Epithelial cell of proximal tubule (primary cell): ENCODE data around the gene DDX51. TPM values are rescaled to one million over a fixed set of nuclear protein-coding genes. Genes with fewer than 3 reads are reported as not detected.

Source experiments
- DNase-seq: peaks from one replicate; pipeline ENCODE4 v3.0.0-alpha.2; 2011; ENCODE audit warnings: low read depth
- H3K4me3 ChIP-seq: 2 replicates; pipeline ENCODE4 v1.5.1; 2011; ENCODE audit warnings: low read depth, mild to moderate bottlenecking, low read length
- total RNA-seq: library from RNA; depleted of rRNA; stranded (reverse); fragments of >200 nt; gene quantifications from 2 replicates; pipeline ENCODE4 v1.2.3, GENCODE V29; 2015
- TF ChIP-seq, protein P1 (sequence below): conservative IDR thresholded peaks from 2 replicates; pipeline ENCODE4 v1.5.1; 2012; ENCODE audit warnings: low read depth, mild to moderate bottlenecking, low read length

The DDX51 gene
- total RNA-seq, 1 donor from 2014 or later: 18.6 TPM

DNA sequence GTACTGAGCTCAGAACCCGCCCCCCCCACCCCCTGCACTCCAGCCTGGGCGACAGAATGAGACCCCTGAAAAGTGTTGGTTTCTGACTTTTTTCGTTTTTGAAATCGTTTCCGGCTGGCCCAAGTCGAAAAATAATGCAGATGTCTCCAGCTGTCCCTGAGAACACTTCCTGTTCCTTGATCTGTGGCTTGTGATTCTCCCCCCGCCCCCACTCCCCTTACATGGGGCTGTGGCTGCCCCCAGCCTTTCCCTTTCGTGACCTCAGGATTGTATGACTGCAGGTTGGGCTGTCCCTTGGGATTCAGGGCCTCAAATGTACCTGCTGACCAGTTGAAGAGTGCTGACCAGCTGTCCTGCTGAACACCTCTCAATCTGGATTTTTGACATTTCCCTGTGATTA, 34.2 kb upstream of the DDX51 start:
- no peak overlapping the region for H3K4me3 ChIP-seq
- TF ChIP-seq, protein P1, sequence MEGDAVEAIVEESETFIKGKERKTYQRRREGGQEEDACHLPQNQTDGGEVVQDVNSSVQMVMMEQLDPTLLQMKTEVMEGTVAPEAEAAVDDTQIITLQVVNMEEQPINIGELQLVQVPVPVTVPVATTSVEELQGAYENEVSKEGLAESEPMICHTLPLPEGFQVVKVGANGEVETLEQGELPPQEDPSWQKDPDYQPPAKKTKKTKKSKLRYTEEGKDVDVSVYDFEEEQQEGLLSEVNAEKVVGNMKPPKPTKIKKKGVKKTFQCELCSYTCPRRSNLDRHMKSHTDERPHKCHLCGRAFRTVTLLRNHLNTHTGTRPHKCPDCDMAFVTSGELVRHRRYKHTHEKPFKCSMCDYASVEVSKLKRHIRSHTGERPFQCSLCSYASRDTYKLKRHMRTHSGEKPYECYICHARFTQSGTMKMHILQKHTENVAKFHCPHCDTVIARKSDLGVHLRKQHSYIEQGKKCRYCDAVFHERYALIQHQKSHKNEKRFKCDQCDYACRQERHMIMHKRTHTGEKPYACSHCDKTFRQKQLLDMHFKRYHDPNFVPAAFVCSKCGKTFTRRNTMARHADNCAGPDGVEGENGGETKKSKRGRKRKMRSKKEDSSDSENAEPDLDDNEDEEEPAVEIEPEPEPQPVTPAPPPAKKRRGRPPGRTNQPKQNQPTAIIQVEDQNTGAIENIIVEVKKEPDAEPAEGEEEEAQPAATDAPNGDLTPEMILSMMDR: no peak
- no peak for DNase-seq

DNA sequence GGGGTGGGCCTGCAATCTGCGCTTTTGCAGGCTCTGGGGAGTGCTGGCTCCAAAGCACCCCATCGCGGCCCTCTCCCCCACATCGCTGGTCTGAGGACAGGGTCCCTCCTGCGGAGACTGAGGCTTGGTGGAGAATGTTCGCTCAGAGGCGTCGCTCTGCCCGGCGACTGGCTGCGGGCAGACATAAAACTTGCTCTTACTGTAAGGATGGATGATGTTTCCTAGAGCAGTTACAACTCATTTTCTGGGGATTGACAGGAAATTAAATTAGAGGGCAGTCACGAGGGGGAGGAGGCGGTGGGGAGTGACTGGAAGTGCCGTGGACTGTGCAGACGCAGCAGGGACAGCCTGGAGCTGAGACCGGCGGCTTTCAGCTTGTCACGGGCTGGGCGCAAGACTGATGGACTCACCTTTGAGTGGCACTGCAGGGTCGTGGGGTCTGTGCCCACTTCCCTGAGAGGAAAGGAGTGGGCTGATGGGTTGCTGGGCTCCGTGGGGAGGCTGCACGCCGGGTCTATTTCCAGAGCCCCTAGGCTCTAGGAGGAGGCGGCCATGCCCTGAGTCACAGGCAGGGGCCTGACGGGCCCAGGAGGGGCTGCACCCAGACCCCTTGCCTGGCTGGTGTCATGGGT, 32.9 kb upstream of the DDX51 start:
- H3K4me3 ChIP-seq: no peak overlapping the region
- TF ChIP-seq, protein P1: no peak
- no peak for DNase-seq

DNA sequence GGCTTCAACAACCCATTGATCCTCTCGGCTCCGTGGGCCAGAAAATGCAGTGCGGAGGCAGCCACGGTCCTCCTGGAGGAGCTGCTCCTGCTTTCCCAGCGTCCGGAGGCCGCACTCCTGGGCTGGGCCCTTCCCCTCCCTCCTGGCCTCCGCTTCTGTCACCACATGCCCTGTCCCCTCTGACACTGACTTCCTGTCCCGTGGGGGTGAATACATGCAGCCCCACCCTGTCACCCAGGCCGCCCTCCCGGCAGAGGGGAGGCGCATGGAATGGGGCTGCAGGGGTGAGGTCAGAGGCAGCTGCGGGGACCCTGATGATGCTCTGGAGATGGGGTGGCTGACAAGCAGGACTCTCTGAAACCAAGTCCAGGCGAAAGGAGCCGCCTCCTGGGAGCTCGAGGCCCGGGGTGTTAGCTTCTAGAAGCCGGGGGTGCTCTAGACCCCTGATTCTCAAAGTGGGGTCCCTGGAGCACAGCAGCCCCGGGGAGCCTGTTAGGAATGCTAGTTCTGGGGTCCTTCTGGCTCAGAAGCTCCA, 32.3 kb upstream of the DDX51 start:
- no peak for DNase-seq
- TF ChIP-seq, protein P1: no peak
- H3K4me3 ChIP-seq: no peak overlapping the region

DNA sequence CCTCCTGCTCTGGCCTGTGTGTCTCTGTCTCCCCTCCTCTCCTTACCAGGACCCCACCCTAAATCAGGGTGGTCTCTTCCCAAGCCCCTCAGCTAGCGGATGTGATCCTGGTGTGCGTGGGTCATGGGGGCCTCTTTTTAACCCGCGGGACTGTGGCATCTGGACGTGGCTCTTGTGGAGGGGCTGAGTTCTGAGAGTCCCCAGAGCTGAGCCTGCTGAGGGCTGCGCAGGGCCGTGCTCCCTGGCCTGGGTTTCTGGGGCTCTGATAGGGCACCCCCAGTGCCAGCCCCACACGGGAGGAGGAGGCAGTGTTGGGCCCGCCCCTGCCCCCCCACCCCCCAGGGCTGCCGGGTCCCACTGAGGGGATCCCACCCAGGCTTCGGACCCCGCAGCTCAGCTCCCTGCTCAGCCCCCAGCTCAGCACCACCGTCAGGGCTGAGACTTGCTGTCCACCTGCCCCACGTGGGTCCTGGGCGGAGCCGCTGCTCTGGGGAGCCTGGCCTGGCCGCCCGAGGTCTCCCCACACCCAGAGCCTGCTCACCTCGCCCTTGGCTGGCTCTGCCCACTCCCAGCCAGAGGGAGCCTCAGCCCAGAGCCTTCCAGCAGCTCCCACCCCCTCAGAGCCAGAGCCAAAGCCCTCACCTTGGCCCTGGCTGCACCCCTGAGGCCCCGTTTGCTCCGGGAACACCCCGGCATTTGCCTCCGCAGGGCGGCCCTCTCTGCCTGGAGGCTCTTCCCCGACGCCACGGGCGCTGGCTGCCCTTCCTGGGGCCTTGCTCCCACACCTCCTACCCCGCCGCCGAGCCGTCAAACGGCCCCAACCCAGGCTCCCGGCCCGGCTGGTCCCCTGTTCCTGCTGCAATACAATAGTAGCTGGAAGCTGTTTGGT, 31.6 kb upstream of the DDX51 start:
- no peak overlapping the region for H3K4me3 ChIP-seq
- no peak for DNase-seq
- TF ChIP-seq, protein P1: no peak

DNA sequence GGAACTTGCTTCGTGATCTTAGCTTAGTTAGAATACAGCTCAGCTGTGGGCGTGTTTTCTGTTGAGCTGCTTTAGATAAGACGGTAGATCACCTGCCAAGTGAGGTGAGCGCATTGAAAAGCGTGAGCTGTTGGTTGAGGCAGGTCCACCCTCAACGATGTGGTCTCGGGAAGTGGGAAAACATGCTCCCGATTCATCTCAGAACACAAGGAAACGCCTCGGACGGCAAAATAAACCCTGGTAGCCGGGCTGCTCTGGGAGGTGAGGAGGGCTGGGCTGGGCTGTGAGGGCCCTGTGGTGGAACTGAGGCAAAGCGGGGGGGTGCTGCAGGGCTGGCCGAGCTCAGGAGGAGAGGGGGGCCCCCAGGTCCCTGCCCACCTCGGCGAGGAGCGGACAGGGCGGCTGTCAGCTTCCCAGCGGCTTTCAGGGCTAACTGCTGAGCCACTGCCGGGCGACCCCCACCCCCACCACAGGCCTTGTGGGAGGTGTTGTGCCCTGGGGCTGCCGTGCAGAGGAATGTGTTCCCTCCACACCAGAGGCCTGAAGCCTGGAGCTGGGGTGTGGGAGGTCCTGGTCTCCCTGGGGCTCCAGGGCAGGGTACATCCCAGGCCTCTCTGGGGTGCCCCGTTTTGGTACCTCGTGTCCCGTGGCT, 30.8 kb upstream of the DDX51 start:
- H3K4me3 ChIP-seq: no peak overlapping the region
- TF ChIP-seq, protein P1: no peak
- no peak for DNase-seq

DNA sequence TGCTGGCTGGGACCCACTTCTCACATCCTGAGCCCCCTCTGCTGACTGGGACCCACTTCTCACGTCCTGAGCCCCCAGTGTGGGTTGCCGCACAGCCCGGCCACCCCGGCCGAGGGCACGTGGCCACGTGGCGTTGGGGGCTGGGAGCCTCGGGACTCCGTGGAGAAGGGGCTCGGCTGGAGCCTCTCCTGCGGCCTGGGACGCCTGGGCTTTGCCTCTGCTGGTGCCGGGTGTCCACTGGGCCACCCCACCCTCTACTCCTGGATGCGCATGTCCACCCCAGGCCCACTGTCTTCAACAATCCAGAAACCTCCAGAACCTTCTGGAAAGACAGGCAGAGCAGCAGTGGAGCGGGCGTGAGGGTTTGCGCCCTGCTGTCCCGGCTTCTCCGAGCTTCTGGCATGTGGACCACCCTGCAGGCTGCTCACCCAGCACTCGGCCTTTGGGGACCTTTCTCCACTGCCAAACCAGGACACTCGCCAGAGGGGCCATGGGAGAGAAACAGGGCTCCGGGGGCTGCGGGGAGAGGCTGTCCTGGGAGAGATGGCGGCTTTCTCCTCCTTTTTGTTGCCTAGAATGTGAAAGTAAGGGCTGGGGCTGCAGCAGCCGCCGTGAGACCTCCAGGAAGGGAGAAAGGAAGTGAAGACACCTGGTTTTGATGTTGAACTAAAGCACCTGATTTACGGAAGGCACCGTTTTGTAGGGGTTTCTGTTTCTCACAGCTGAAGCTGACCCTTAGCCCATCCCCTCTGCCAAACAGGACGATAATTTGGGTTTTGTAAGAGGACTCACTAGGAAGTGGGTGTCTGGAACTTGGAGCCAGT, 30.1 kb upstream of the DDX51 start:
- no peak overlapping the region for H3K4me3 ChIP-seq
- TF ChIP-seq, protein P1: no peak
- no peak for DNase-seq
